A549 (cell line): ENCODE results near the gene MRPL46. TPM values are rescaled to one million over a fixed set of nuclear protein-coding genes. Genes with fewer than 3 reads are reported as not detected.

Source experiments
- ATAC-seq, 2 experiments: fragments of 200-7000 bp in 1 of 2; fragments of >200 bp in 1 of 2; cut with Nextera tagmentation in 1 of 2; cut with Tn5 transposase in 1 of 2; 3 replicates each; pipeline versions ENCODE4 v1.8.0 to v1.9.1; 2018 to 2020; ENCODE audit warnings: mild to moderate bottlenecking in 1 of 2, moderate library complexity in 1 of 2
- CTCF ChIA-PET: fragments of 300-600 bp; sonication (Branson Sonifier 250); formaldehyde crosslinking; extraction: SDS; loops from one replicate; lab custom pipeline; 2021; ENCODE audit warnings: antibody characterized with exemption, inconsistent platforms; lab: Yijun Ruan, JAX
- POLR2A ChIA-PET: fragments of 350-600 bp; formaldehyde crosslinking; extraction: SDS; loops from one replicate; lab custom pipeline; 2021; ENCODE audit warnings: antibody characterized with exemption, inconsistent platforms; lab: Yijun Ruan, JAX
- DNase-seq, 2 experiments: peaks; one replicate each; pipeline versions ENCODE4 v3.0.0 to v3.0.0-alpha.2; 2011 to 2016; ENCODE audit warnings: low read depth in 1 of 2, low spot score in 1 of 2
- FAIRE-seq: peaks from 2 replicates; lab custom pipeline; 2011; peaks lifted over from hg19 to GRCh38; lab: Jason Lieb, UNC
- H3K27ac ChIP-seq, 2 experiments: fragments of >200 bp; sonication (Bioruptor Twin); formaldehyde crosslinking; 3 replicates each; pipeline ENCODE4 v1.5.1; 2016 to 2017
- H3K4me1 ChIP-seq: fragments of >200 bp; sonication (Bioruptor Twin); formaldehyde crosslinking; 3 replicates; pipeline ENCODE4 v1.6.1; 2016
- H3K4me2 ChIP-seq: fragments of >200 bp; sonication (Bioruptor Twin); formaldehyde crosslinking; 3 replicates; pipeline ENCODE4 v1.6.1; 2016
- H3K4me3 ChIP-seq: fragments of >200 bp; sonication (Bioruptor Twin); formaldehyde crosslinking; 3 replicates; pipeline ENCODE4 v1.5.1; 2016
- H3K9me3 ChIP-seq: fragments of >200 bp; sonication (Bioruptor Twin); formaldehyde crosslinking; 3 replicates; pipeline ENCODE4 v1.6.1; 2016
- CBX8 ChIP-seq: fragments of 200-600 bp; sonication (generic); IDR thresholded peaks from 2 replicates; pipeline ENCODE4 v1.6.1; 2016
- EHF ChIP-seq: fragments of 250-450 bp; sonication (Bioruptor Pico); IDR thresholded peaks from 2 replicates; pipeline ENCODE4 v1.5.0; 2020; ENCODE audit warnings: mild to moderate bottlenecking
- ELK1 ChIP-seq: fragments of 150-350 bp; IDR thresholded peaks from 2 replicates; pipeline ENCODE4 v1.6.1; 2014; ENCODE audit warnings: low read depth, mild to moderate bottlenecking, low read length
- ESRRA ChIP-seq: fragments of 150-350 bp; IDR thresholded peaks from 2 replicates; pipeline ENCODE4 v1.6.1; 2014; ENCODE audit warnings: mild to moderate bottlenecking, low read length, borderline replicate concordance
- FOSB ChIP-seq: fragments of 250-450 bp; sonication (Bioruptor Pico); IDR thresholded peaks from 2 replicates; pipeline ENCODE4 v1.5.0; 2020; ENCODE audit warnings: mild to moderate bottlenecking, moderate library complexity
- FOSL2 ChIP-seq, 2 experiments: fragments of 450-650 bp in 1 of 2; fragments of >200 bp in 1 of 2; sonication (Bioruptor Twin) in 1 of 2; formaldehyde crosslinking; IDR thresholded peaks; 2 replicates each; pipeline versions ENCODE4 v1.5.0 to v1.6.1; 2016 to 2020; ENCODE audit warnings: mild to moderate bottlenecking in 1 of 2, moderate library complexity in 1 of 2
- HMGXB4 ChIP-seq: fragments of 250-450 bp; sonication (Bioruptor Pico); IDR thresholded peaks from 2 replicates; pipeline ENCODE4 v1.5.0; 2021; ENCODE audit warnings: mild to moderate bottlenecking, moderate library complexity, borderline replicate concordance
- HOXA7 ChIP-seq: fragments of 250-450 bp; sonication (Bioruptor Pico); IDR thresholded peaks from 2 replicates; pipeline ENCODE4 v1.5.0; 2020; ENCODE audit warnings: mild to moderate bottlenecking, moderate library complexity
- JUN ChIP-seq, 2 experiments: fragments of >200 bp; sonication (Bioruptor Twin); formaldehyde crosslinking; IDR thresholded peaks; 2 replicates in 1 of 2; 3 replicates in 1 of 2; pipeline ENCODE4 v1.6.1; 2016 to 2017
- JUNB ChIP-seq: fragments of >200 bp; sonication (Bioruptor Twin); formaldehyde crosslinking; IDR thresholded peaks from 2 replicates; pipeline ENCODE4 v1.6.1; 2016
- KDM1A ChIP-seq: fragments of 200-600 bp; sonication (generic); IDR thresholded peaks from 2 replicates; pipeline ENCODE4 v1.6.1; 2016; ENCODE audit warnings: low read depth, mild to moderate bottlenecking
- MAFK ChIP-seq: fragments of 450-650 bp; IDR thresholded peaks from 2 replicates; pipeline ENCODE4 v1.6.1; 2014; ENCODE audit not compliant: partially characterized antibody
- MAZ ChIP-seq: fragments of 150-350 bp; IDR thresholded peaks from 2 replicates; pipeline ENCODE4 v1.6.1; 2014; ENCODE audit warnings: antibody characterized with exemption, low read depth, low read length, borderline replicate concordance
- NR3C1 ChIP-seq: fragments of >200 bp; sonication (Bioruptor Twin); formaldehyde crosslinking; IDR thresholded peaks from 3 replicates; pipeline ENCODE4 v1.6.1; 2017
- PHF8 ChIP-seq: fragments of 200-600 bp; sonication (generic); IDR thresholded peaks from 2 replicates; pipeline ENCODE4 v1.6.1; 2016; ENCODE audit warnings: low read depth, mild to moderate bottlenecking, antibody characterized with exemption, moderate library complexity, borderline replicate concordance
- POLR2A ChIP-seq: IDR thresholded peaks from 2 replicates; pipeline ENCODE4 v1.6.1; 2012; ENCODE audit warnings: mild to moderate bottlenecking, low read length
- POLR2AphosphoS2 ChIP-seq: conservative IDR thresholded peaks from 2 replicates; pipeline ENCODE4 v1.6.1; 2012; ENCODE audit warnings: low read length, improper control_type of control experiment, inconsistent platforms
- RAD21 ChIP-seq, 2 experiments: fragments of >200 bp in 1 of 2; sonication (Bioruptor Twin) in 1 of 2; formaldehyde crosslinking in 1 of 2; IDR thresholded peaks in 1 of 2; conservative IDR thresholded peaks in 1 of 2; 2 replicates in 1 of 2; 3 replicates in 1 of 2; pipeline ENCODE4 v1.6.1; 2012 to 2018; ENCODE audit warnings: inconsistent platforms in 1 of 2
- RARB ChIP-seq: fragments of 250-450 bp; sonication (Bioruptor Pico); IDR thresholded peaks from 2 replicates; pipeline ENCODE4 v1.8.0; 2021; ENCODE audit warnings: mild to moderate bottlenecking, moderate library complexity
- REST ChIP-seq: fragments of 200-600 bp; sonication (generic); IDR thresholded peaks from 2 replicates; pipeline ENCODE4 v1.6.1; 2016; ENCODE audit warnings: antibody characterized with exemption, mild to moderate bottlenecking, moderate library complexity
- RFX5 ChIP-seq: fragments of 450-650 bp; IDR thresholded peaks from 2 replicates; pipeline ENCODE4 v1.7.1; 2014; ENCODE audit warnings: antibody characterized with exemption, mild to moderate bottlenecking, moderate library complexity
- TFCP2L1 ChIP-seq: fragments of 250-450 bp; sonication (Bioruptor Pico); IDR thresholded peaks from 2 replicates; pipeline ENCODE4 v1.5.0; 2021; ENCODE audit warnings: mild to moderate bottlenecking
- TP53 ChIP-seq: fragments of 250-450 bp; sonication (Bioruptor Pico); IDR thresholded peaks from 2 replicates; pipeline ENCODE4 v1.5.0; 2021; ENCODE audit warnings: mild to moderate bottlenecking, moderate library complexity
- ZC3H11A ChIP-seq: fragments of 450-650 bp; IDR thresholded peaks from 2 replicates; pipeline ENCODE4 v1.6.1; 2014; ENCODE audit warnings: antibody characterized with exemption, mild to moderate bottlenecking
- ZFP36 ChIP-seq: fragments of 450-650 bp; IDR thresholded peaks from 2 replicates; pipeline ENCODE4 v1.6.1; 2014; ENCODE audit warnings: borderline replicate concordance; ENCODE audit not compliant: partially characterized antibody
- ZNF302 ChIP-seq: fragments of 250-450 bp; sonication (Bioruptor Pico); IDR thresholded peaks from 2 replicates; pipeline ENCODE4 v1.9.0; 2021; ENCODE audit warnings: inconsistent platforms, mild to moderate bottlenecking, moderate library complexity
- WGBS: methylation state at CpG from one replicate; pipeline ENCODE4 v1.1.6; 2017; ENCODE audit errors: missing lambda C conversion rate; 5-methylcytosine and 5-hydroxymethylcytosine counted together
- polyA plus RNA-seq, 4 experiments: library from polyadenylated mRNA; depleted of rRNA in 3 of 4; stranded (reverse); fragments of >200 nt; fragmentation: RNase III in 1 of 4; extraction: RNeasy Plus Mini Kit Qiagen cat#74134 plus additional on column Dnase treatment in 1 of 4; gene quantifications; 2 replicates in 3 of 4; 3 replicates in 1 of 4; pipeline ENCODE4 v1.2.3, GENCODE V29; 2011 to 2017
- TF ChIP-seq, protein P1 (sequence below): IDR thresholded peaks from 2 replicates; pipeline ENCODE4 v1.6.1; 2012; ENCODE audit warnings: low read depth, borderline replicate concordance
- TF ChIP-seq, protein P2 (sequence below): IDR thresholded peaks from 2 replicates; pipeline ENCODE4 v1.6.1; 2012

Gene MRPL46
- polyA plus RNA-seq, 2 of the 4 experiments (the other 2 are of a cell fraction) = 54.9 to 76.1 TPM

DNA sequence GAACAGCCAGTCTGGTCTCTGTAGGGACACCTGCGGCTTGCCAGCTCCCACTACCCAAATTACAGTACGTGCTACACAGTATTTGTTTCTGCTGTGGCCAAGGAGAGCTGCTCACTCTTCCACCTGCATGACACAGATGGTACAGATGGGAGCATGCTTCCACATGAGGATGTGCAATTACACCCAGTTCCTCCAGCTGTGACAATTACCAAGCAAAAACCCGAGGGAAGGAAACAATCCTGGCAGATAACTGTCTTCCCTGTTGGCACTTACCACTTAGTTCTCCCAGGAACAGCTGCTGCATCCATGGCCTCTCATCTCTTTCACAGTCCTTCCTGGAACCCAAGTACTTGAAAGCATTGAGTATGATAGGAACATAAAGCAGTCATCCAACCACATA lies 44.9 kb upstream of the MRPL46 start:
- H3K4me2 ChIP-seq = no peak overlapping the region
- DNase-seq = no peak
- CTCF ChIA-PET = no interaction called here

GRCh38 chr15:88511161-88511560 lies 44.0 kb upstream of the MRPL46 start:
- no peak for DNase-seq
- POLR2A ChIA-PET = no interaction called here
- no peak for FAIRE-seq
- WGBS = 78% methylated on average over 2 of the region's 2 CpGs
- Histone ChIP-seq H3K4me2 (no peak overlapping the region), H3K4me3 (no peak overlapping the region), H3K27ac (no peak overlapping the region), H3K4me1 (no peaks in the 10 kb centered on the region), H3K9me3 (no peaks in the 10 kb centered on the region)
- CTCF ChIA-PET = no interaction called here
- no peak for ATAC-seq
- TF ChIP-seq, protein P1, sequence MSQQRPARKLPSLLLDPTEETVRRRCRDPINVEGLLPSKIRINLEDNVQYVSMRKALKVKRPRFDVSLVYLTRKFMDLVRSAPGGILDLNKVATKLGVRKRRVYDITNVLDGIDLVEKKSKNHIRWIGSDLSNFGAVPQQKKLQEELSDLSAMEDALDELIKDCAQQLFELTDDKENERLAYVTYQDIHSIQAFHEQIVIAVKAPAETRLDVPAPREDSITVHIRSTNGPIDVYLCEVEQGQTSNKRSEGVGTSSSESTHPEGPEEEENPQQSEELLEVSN = no peak
- no peak for TF ChIP-seq RFX5
- TF ChIP-seq ZFP36 = no peak
- no peak for TF ChIP-seq ELK1
- TF ChIP-seq ZC3H11A = no peak
- TF ChIP-seq FOSL2 (IDR thresholded peaks at IDR 0.05) = no peak
- TF ChIP-seq FOSL2 (CRISPR knock-in tag; IDR thresholded peaks at IDR 0.05) = no peak
- TF ChIP-seq EHF = no peak
- no peak for TF ChIP-seq HOXA7
- TF ChIP-seq ESRRA = no peak
- TF ChIP-seq KDM1A = no peak
- TF ChIP-seq ZNF302 = no peak
- TF ChIP-seq JUN (IDR thresholded peaks at IDR 0.05) = no peak
- TF ChIP-seq REST = no peak

More for the DNA sequence above, 44.9 kb upstream of the MRPL46 start:
- no peak overlapping the region for H3K4me3 ChIP-seq
- 63% methylated on average over 3 of the region's 3 CpGs for WGBS
- ATAC-seq (no peak), FAIRE-seq (no peak)
- H3K4me1 ChIP-seq = no peaks in the 10 kb centered on the region
- H3K27ac ChIP-seq = no peak overlapping the region
- TF ChIP-seq MAZ (no peak), KDM1A (no peak), HMGXB4 (CRISPR knock-in tag) (no peak), ELK1 (no peak), RAD21 (conservative IDR thresholded peaks at IDR 0.05 in 1 of 2, IDR thresholded peaks at IDR 0.05 in 1 of 2) (no peak), ZC3H11A (no peak), FOSB (CRISPR knock-in tag) (no peak), RARB (CRISPR knock-in tag) (no peak), JUNB (no peak), PHF8 (no peak), POLR2A (no peak), RFX5 (no peak), CBX8 (no peak), MAFK (no peak), TFCP2L1 (CRISPR knock-in tag) (no peak), TP53 (CRISPR knock-in tag) (no peak), NR3C1 (no peak), POLR2AphosphoS2 (no peak)
- TF ChIP-seq, protein P1 = no peak
- TF ChIP-seq, protein P2, sequence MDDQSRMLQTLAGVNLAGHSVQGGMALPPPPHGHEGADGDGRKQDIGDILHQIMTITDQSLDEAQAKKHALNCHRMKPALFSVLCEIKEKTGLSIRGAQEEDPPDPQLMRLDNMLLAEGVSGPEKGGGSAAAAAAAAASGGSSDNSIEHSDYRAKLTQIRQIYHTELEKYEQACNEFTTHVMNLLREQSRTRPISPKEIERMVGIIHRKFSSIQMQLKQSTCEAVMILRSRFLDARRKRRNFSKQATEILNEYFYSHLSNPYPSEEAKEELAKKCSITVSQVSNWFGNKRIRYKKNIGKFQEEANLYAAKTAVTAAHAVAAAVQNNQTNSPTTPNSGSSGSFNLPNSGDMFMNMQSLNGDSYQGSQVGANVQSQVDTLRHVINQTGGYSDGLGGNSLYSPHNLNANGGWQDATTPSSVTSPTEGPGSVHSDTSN = no peak
- TF ChIP-seq, all 56 proteins: peak for 0
- H3K9me3 ChIP-seq = no peaks in the 10 kb centered on the region
- POLR2A ChIA-PET = no interaction called here
